ENCODE measurements around the gene IGSF22.

The IGSF22 gene

DNA sequence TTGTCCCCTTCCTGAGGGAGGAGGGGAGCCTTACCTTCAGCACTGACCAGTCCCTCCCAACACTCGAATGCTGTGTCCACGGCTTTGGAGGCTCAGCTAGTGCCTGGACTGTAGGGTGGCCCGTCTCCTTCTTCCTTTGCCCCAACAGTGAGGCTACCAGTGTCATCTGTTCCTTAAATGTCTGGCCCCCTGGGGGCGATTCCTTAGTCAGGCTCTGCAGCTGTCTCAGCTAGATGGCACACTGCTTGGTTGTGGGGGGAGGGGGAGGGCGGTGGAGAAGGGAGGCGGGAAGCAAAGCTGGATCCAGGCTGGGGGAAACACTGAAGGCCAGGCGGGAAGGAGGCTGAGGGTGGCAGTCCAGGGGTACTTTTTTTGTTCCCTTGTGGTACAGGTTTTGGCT, at the start of gene IGSF22:
IGSF22 (minus strand) TSS at position 149 of the 400 bp plus-strand sequence. CDS start 1,952 bp downstream, outside the sequence.
- Histone ChIP-seq H3K4me1 (ENCODE audit: control insufficient read depth, insufficient read depth, low read length) (peaks cover 7% of the 10 kb centered on the region), H3K4me3 (ENCODE audit: low read length) (no peak within 1 kb of the TSS), H3K27me3 (replicated peaks; ENCODE audit: control insufficient read depth, insufficient read depth, low read length) (peaks cover 2% of the 10 kb centered on the region), H3K9me3 (ENCODE audit: control insufficient read depth, low read length) (no peaks in the 10 kb centered on the region), H3K9ac (ENCODE audit: low read length) (no peak within 1 kb of the TSS), H3K36me3 (ENCODE audit: control insufficient read depth, insufficient read depth, low read length, severe bottlenecking) (no peaks in the 10 kb centered on the region)
- no peak for DNase-seq (ENCODE audit: low read depth)

DNA sequence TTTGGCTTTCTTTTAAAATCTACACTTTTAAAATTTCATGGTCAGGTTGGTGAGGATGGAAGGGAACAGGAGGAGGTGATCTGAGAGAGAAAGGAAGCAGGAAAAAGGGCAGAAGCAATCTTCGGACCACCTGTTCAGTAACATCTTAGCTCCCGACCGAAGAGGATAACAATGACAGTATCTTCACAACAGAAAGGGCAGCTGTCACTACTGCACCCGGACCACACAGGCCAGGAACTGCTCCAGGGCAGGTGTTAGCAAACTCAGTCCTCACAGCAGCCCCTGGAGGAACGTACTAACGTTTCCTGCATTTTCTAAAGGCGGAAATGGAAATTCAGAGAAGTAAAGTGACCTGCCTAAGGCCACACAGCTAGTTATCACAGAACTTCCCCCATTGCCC, 48.8 kb upstream of the IGSF22 start:
- peaks cover 22% of the 10 kb centered on the region for H3K27me3 ChIP-seq (replicated peaks; ENCODE audit: control insufficient read depth, insufficient read depth, low read length)
- H3K9ac ChIP-seq (ENCODE audit: low read length) = no peak overlapping the region
- H3K36me3 ChIP-seq (ENCODE audit: control insufficient read depth, insufficient read depth, low read length, severe bottlenecking) = no peaks in the 10 kb centered on the region
- H3K9me3 ChIP-seq (ENCODE audit: control insufficient read depth, low read length) = peaks cover 5% of the 10 kb centered on the region
- H3K4me3 ChIP-seq (ENCODE audit: low read length) = no peak overlapping the region
- no peaks in the 10 kb centered on the region for H3K4me1 ChIP-seq (ENCODE audit: control insufficient read depth, insufficient read depth, low read length)
- no peak for DNase-seq (ENCODE audit: low read depth)

GRCh38 chr11:18773681-18774080, 47.7 kb upstream of the IGSF22 start:
- peaks cover 22% of the 10 kb centered on the region for H3K27me3 ChIP-seq (replicated peaks; ENCODE audit: control insufficient read depth, insufficient read depth, low read length)
- DNase-seq (ENCODE audit: low read depth) = no peak
- no peak overlapping the region for H3K9ac ChIP-seq (ENCODE audit: low read length)
- no peak overlapping the region for H3K4me3 ChIP-seq (ENCODE audit: low read length)
- peaks cover 5% of the 10 kb centered on the region for H3K9me3 ChIP-seq (ENCODE audit: control insufficient read depth, low read length)
- no peaks in the 10 kb centered on the region for H3K36me3 ChIP-seq (ENCODE audit: control insufficient read depth, insufficient read depth, low read length, severe bottlenecking)
- no peaks in the 10 kb centered on the region for H3K4me1 ChIP-seq (ENCODE audit: control insufficient read depth, insufficient read depth, low read length)

DNA sequence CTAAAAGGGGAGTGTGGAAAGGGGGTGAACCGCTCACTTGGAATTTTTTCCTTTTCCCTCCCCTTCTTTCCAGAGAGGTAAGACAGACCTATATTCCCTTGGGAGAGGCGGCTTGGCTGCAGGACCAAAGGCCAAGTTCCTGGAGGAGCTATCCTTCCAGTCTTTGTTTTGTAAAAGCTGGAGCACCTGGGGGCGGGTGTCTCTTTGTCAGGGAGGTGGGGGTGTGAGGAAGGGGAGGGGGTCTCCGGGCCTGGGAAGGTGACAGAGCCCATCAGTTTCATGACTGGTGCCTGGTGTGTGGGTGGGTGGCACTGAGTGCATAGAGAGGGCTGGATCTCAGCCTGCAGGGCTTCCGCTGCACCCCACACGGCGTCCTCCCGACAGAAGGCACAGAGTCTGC, 47.1 kb upstream of the IGSF22 start:
- H3K27me3 ChIP-seq (replicated peaks; ENCODE audit: control insufficient read depth, insufficient read depth, low read length) = peaks cover 22% of the 10 kb centered on the region
- H3K9me3 ChIP-seq (ENCODE audit: control insufficient read depth, low read length) = peaks cover 5% of the 10 kb centered on the region
- H3K36me3 ChIP-seq (ENCODE audit: control insufficient read depth, insufficient read depth, low read length, severe bottlenecking) = no peaks in the 10 kb centered on the region
- no peak overlapping the region for H3K9ac ChIP-seq (ENCODE audit: low read length)
- H3K4me3 ChIP-seq (ENCODE audit: low read length) = no peak overlapping the region
- no peaks in the 10 kb centered on the region for H3K4me1 ChIP-seq (ENCODE audit: control insufficient read depth, insufficient read depth, low read length)
- no peak for DNase-seq (ENCODE audit: low read depth)

- Histone ChIP-seq H3K4me1 (ENCODE audit: control insufficient read depth, insufficient read depth, low read length) (no peaks in the 10 kb centered on the region), H3K36me3 (ENCODE audit: control insufficient read depth, insufficient read depth, low read length, severe bottlenecking) (no peaks in the 10 kb centered on the region), H3K4me3 (ENCODE audit: low read length) (no peak overlapping the region), H3K27me3 (replicated peaks; ENCODE audit: control insufficient read depth, insufficient read depth, low read length) (peaks cover 22% of the 10 kb centered on the region), H3K9ac (ENCODE audit: low read length) (no peak overlapping the region), H3K9me3 (ENCODE audit: control insufficient read depth, low read length) (peaks cover 5% of the 10 kb centered on the region)
- DNase-seq (ENCODE audit: low read depth) = no peak
These were observed 46.2 kb upstream of the IGSF22 start for GRCh38 chr11:18772211-18772610.

DNA sequence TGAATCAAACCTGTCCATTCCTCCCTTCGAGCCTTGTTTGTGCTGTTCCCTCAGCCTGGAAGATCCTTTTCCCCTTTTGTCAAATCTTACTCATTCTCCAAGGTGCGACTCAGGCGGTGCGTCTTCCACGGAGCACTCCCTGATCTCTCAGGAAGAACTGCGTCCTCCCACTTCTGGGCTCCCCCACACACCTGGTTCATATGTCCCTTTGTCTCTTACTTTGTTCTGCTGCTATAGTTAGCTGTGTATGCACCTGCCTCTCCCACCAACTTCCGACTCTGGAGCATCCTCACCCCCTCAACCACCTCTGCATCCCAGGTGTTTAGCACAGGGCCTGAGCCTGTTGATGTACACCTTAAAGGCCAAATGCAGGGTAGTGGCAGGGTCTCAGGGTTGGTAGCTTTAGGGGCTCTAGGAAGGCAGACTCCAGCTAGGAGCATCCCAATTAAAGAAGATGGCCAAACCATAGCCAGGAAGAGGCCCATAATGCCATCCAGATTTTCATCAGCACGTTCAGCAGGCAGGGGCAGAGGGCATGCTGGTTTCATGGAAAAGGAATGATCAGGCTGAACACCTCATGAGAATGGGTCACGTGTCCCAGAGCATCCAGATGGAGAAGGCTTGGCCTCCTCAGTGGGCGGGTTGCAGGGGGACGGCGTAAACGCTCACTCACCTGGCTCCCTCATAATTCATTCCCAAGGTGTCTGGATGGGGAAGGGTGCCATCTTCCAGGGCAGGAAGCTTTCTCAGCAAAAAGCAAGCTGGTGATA, 45.5 kb upstream of the IGSF22 start:
- no peaks in the 10 kb centered on the region for H3K36me3 ChIP-seq (ENCODE audit: control insufficient read depth, insufficient read depth, low read length, severe bottlenecking)
- no peak overlapping the region for H3K4me3 ChIP-seq (ENCODE audit: low read length)
- peaks cover 22% of the 10 kb centered on the region for H3K27me3 ChIP-seq (replicated peaks; ENCODE audit: control insufficient read depth, insufficient read depth, low read length)
- H3K9me3 ChIP-seq (ENCODE audit: control insufficient read depth, low read length) = peaks cover 5% of the 10 kb centered on the region
- H3K4me1 ChIP-seq (ENCODE audit: control insufficient read depth, insufficient read depth, low read length) = peaks cover 4% of the 10 kb centered on the region
- DNase-seq (ENCODE audit: low read depth) = no peak
- H3K9ac ChIP-seq (ENCODE audit: low read length) = no peak overlapping the region

GRCh38 chr11:18770479-18771125, 44.6 kb upstream of the IGSF22 start:
- H3K27me3 ChIP-seq (replicated peaks; ENCODE audit: control insufficient read depth, insufficient read depth, low read length) = peaks cover 22% of the 10 kb centered on the region
- no peak for DNase-seq (ENCODE audit: low read depth)
- H3K4me1 ChIP-seq (ENCODE audit: control insufficient read depth, insufficient read depth, low read length) = peaks cover 4% of the 10 kb centered on the region

DNA sequence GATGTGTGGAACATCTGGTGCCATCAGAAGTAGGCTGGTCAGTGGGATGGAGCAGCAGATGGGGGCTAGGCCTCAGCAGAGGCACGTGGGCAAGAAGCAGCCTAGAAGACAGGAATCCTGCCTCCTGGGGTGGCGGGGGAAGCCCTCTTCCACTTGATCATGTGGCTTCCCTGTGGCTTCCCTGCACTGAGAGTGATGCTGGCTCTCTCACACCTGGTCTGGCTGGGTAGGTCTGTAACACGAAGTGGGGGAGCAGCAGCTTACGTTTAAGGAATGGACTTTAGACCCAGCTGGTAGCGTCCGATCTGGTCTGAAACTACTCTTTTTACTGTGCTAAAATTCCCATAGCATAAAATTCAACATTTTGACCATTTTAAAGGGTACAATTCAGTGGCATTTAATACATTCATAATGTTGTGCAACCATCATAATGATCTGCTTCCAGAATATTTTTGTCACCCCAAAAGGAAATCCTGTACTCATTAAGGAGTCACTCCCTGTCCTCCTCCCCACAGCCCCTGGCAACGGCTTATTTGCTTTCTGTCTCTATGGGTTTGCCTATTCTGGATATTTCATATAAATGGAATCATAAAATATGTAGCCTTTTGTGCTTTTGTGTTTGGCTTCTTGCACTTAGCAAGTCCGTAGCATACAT, 43.9 kb upstream of the IGSF22 start:
- Histone ChIP-seq H3K4me3 (ENCODE audit: low read length) (no peak overlapping the region), H3K27me3 (replicated peaks; ENCODE audit: control insufficient read depth, insufficient read depth, low read length) (peaks cover 22% of the 10 kb centered on the region), H3K9me3 (ENCODE audit: control insufficient read depth, low read length) (peaks cover 5% of the 10 kb centered on the region), H3K9ac (ENCODE audit: low read length) (no peak overlapping the region), H3K4me1 (ENCODE audit: control insufficient read depth, insufficient read depth, low read length) (peaks cover 4% of the 10 kb centered on the region), H3K36me3 (ENCODE audit: control insufficient read depth, insufficient read depth, low read length, severe bottlenecking) (no peaks in the 10 kb centered on the region)
- no peak for DNase-seq (ENCODE audit: low read depth)

More at GRCh38 chr11:18770479-18771125, 44.6 kb upstream of the IGSF22 start:
- H3K36me3 ChIP-seq (ENCODE audit: control insufficient read depth, insufficient read depth, low read length, severe bottlenecking) = no peaks in the 10 kb centered on the region
- peaks cover 5% of the 10 kb centered on the region for H3K9me3 ChIP-seq (ENCODE audit: control insufficient read depth, low read length)
- no peak overlapping the region for H3K4me3 ChIP-seq (ENCODE audit: low read length)
- H3K9ac ChIP-seq (ENCODE audit: low read length) = no peak overlapping the region

DNA sequence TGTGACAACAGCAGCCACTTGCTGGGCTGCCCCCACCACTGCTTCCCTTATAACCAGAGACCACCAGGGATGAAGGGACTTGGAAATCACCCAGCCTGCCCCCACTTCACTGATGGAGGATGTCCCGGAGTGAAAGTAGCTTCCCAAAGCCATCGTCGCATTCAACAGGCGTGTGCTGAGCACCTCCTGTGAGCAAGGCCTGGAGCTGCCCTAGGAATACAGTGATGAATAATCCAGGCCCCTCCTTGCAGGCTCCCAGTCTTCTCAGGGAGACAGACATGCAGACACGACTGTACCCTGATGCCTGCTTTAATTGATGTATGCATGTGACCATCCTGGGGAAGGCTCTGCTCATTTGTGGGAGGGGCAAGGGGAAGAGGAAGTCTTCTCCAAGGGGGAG, 43.0 kb upstream of the IGSF22 start:
- Histone ChIP-seq H3K27me3 (replicated peaks; ENCODE audit: control insufficient read depth, insufficient read depth, low read length) (peaks cover 15% of the 10 kb centered on the region), H3K9me3 (ENCODE audit: control insufficient read depth, low read length) (peaks cover 5% of the 10 kb centered on the region), H3K4me3 (ENCODE audit: low read length) (no peak overlapping the region), H3K36me3 (ENCODE audit: control insufficient read depth, insufficient read depth, low read length, severe bottlenecking) (no peaks in the 10 kb centered on the region), H3K4me1 (ENCODE audit: control insufficient read depth, insufficient read depth, low read length) (peaks cover 6% of the 10 kb centered on the region), H3K9ac (ENCODE audit: low read length) (no peak overlapping the region)
- no peak for DNase-seq (ENCODE audit: low read depth)

- Histone ChIP-seq H3K36me3 (ENCODE audit: control insufficient read depth, insufficient read depth, low read length, severe bottlenecking) (no peaks in the 10 kb centered on the region), H3K4me1 (ENCODE audit: control insufficient read depth, insufficient read depth, low read length) (peaks cover 11% of the 10 kb centered on the region), H3K9me3 (ENCODE audit: control insufficient read depth, low read length) (peaks cover 5% of the 10 kb centered on the region), H3K9ac (ENCODE audit: low read length) (no peak overlapping the region), H3K4me3 (ENCODE audit: low read length) (no peak overlapping the region), H3K27me3 (replicated peaks; ENCODE audit: control insufficient read depth, insufficient read depth, low read length) (peaks cover 10% of the 10 kb centered on the region)
- DNase-seq (ENCODE audit: low read depth) = no peak
These were observed 42.5 kb upstream of the IGSF22 start for GRCh38 chr11:18768472-18768901.

DNA sequence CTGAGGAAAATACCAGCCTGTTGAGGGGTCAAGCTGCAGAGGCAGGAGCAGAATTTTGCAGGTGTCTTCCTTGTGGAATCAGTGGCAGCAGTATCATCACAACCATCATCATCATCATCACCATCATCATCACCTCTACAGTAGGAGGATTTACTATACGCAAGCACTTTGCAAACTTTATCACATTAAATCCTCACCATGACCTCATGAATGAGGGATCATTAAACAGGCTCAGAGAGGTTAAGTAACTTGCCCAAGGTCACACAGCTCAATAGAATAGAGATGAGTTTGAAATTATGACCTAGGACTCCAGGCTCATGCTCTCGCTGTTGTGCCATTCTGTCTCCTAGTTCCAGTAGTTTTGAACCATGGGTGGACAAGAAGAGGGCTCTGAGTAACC, 40.0 kb upstream of the IGSF22 start:
- H3K4me3 ChIP-seq (ENCODE audit: low read length) = no peak overlapping the region
- H3K27me3 ChIP-seq (replicated peaks; ENCODE audit: control insufficient read depth, insufficient read depth, low read length) = no peaks in the 10 kb centered on the region
- H3K9me3 ChIP-seq (ENCODE audit: control insufficient read depth, low read length) = no peaks in the 10 kb centered on the region
- H3K36me3 ChIP-seq (ENCODE audit: control insufficient read depth, insufficient read depth, low read length, severe bottlenecking) = no peaks in the 10 kb centered on the region
- peaks cover 13% of the 10 kb centered on the region for H3K4me1 ChIP-seq (ENCODE audit: control insufficient read depth, insufficient read depth, low read length)
- DNase-seq (ENCODE audit: low read depth) = no peak
- no peak overlapping the region for H3K9ac ChIP-seq (ENCODE audit: low read length)
